Calu3 (cell line): ENCODE results near the gene NUDT22. TPM values are rescaled to one million over a fixed set of nuclear protein-coding genes. Genes with fewer than 3 reads are reported as not detected.
A peak's percentile ranks its signal among the peaks of the same experiment; 100 is the strongest.

Experiments used
- BruUV-seq: library from RNA; stranded (reverse); fragments of 400-500 nt; replicated peaks from 2 replicates; lab custom pipeline; 2021; lab: Mats Ljungman, UMichigan
- CTCF ChIA-PET: fragments of 300-600 bp; sonication (Branson Sonifier 250); formaldehyde crosslinking; loops from one replicate; lab custom pipeline; 2022; ENCODE audit warnings: antibody characterized with exemption; lab: Charles Lee
- DNase-seq: peaks from one replicate; pipeline ENCODE4 v3.0.0; 2022
- H3K27ac Mint-ChIP-seq: one replicate; pipeline ENCODE4 v1.8.0; 2022; ENCODE audit warnings: mixed read lengths; ENCODE audit not compliant: unreplicated experiment
- H3K27me3 Mint-ChIP-seq: one replicate; pipeline ENCODE4 v1.8.0; 2022; ENCODE audit warnings: mixed read lengths; ENCODE audit not compliant: unreplicated experiment
- H3K36me3 Mint-ChIP-seq: one replicate; pipeline ENCODE4 v1.8.0; 2022; ENCODE audit warnings: mild to moderate bottlenecking, moderate library complexity, mixed read lengths; ENCODE audit not compliant: insufficient read depth, unreplicated experiment
- H3K4me1 Mint-ChIP-seq: one replicate; pipeline ENCODE4 v1.8.0; 2022; ENCODE audit warnings: mild to moderate bottlenecking, low read depth, mixed read lengths; ENCODE audit not compliant: unreplicated experiment
- H3K4me3 Mint-ChIP-seq: one replicate; pipeline ENCODE4 v1.8.0; 2022; ENCODE audit warnings: mild to moderate bottlenecking, low read depth, moderate library complexity, mixed read lengths; ENCODE audit not compliant: unreplicated experiment
- H3K9me3 Mint-ChIP-seq: one replicate; pipeline ENCODE4 v1.8.0; 2022; ENCODE audit warnings: low read depth, mixed read lengths; ENCODE audit not compliant: unreplicated experiment
- intact Hi-C: fragments of 100-400 bp; cut with micrococcal nuclease; formaldehyde crosslinking; loops from one replicate; pipeline ENCODE4 v1.10.0; 2022; ENCODE audit not compliant: unreplicated experiment
- total RNA-seq: library from RNA; stranded (reverse); gene quantifications from 2 replicates; pipeline ENCODE4 v1.2.3, GENCODE V29; 2022
- TF ChIP-seq, protein P1 (sequence below): fragments of 200-600 bp; IDR thresholded peaks from one replicate; pipeline ENCODE4 v1.8.0; 2022; ENCODE audit warnings: antibody characterized with exemption; ENCODE audit not compliant: unreplicated experiment

The NUDT22 gene
- total RNA-seq, 1 experiment from 2014 or later: 58.7 TPM

GRCh38 chr11:64204080-64204440 lies 22.0 kb upstream of the NUDT22 start:
- peaks cover 85% of the 10 kb centered on the region for H3K36me3 Mint-ChIP-seq
- intact Hi-C loops: no loop called here
- TF ChIP-seq, protein P1, sequence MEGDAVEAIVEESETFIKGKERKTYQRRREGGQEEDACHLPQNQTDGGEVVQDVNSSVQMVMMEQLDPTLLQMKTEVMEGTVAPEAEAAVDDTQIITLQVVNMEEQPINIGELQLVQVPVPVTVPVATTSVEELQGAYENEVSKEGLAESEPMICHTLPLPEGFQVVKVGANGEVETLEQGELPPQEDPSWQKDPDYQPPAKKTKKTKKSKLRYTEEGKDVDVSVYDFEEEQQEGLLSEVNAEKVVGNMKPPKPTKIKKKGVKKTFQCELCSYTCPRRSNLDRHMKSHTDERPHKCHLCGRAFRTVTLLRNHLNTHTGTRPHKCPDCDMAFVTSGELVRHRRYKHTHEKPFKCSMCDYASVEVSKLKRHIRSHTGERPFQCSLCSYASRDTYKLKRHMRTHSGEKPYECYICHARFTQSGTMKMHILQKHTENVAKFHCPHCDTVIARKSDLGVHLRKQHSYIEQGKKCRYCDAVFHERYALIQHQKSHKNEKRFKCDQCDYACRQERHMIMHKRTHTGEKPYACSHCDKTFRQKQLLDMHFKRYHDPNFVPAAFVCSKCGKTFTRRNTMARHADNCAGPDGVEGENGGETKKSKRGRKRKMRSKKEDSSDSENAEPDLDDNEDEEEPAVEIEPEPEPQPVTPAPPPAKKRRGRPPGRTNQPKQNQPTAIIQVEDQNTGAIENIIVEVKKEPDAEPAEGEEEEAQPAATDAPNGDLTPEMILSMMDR: no peak
- H3K27ac Mint-ChIP-seq: peak overlapping the region; percentile 31
- no peak for DNase-seq
- CTCF ChIA-PET: interaction anchor here (0.5 to 1.9 kb wide), 13 partner anchors 13 to 151 kb away, joined by 3 to 16 read pairs (median 4); partner anchors contain the start of genes PLCB3, PRDX5, STIP1 and TRMT112
- BruUV-seq: TSS peak; percentile 95
- no peaks in the 10 kb centered on the region for H3K9me3 Mint-ChIP-seq
- peaks cover 9% of the 10 kb centered on the region for H3K4me1 Mint-ChIP-seq
- no peak overlapping the region for H3K4me3 Mint-ChIP-seq
- no peaks in the 10 kb centered on the region for H3K27me3 Mint-ChIP-seq

- Mint-ChIP-seq H3K9me3 (no peaks in the 10 kb centered on the region), H3K27ac (peak overlapping the region; percentile 31), H3K36me3 (peaks cover 85% of the 10 kb centered on the region), H3K27me3 (no peaks in the 10 kb centered on the region), H3K4me3 (no peak overlapping the region), H3K4me1 (peaks cover 9% of the 10 kb centered on the region)
- intact Hi-C loops: no loop called here
- CTCF ChIA-PET: interaction anchor here (0.7 to 1.9 kb wide), 14 partner anchors 13 to 244 kb away, joined by 3 to 16 read pairs (median 4); partner anchors contain the start of genes PLCB3, PRDX5, STIP1 and TRMT112
- peak; percentile 78 for DNase-seq
- TF ChIP-seq, protein P1: peak; percentile 12
- no TSS peak for BruUV-seq
These were observed 21.5 kb upstream of the NUDT22 start for GRCh38 chr11:64204464-64204989.

DNA sequence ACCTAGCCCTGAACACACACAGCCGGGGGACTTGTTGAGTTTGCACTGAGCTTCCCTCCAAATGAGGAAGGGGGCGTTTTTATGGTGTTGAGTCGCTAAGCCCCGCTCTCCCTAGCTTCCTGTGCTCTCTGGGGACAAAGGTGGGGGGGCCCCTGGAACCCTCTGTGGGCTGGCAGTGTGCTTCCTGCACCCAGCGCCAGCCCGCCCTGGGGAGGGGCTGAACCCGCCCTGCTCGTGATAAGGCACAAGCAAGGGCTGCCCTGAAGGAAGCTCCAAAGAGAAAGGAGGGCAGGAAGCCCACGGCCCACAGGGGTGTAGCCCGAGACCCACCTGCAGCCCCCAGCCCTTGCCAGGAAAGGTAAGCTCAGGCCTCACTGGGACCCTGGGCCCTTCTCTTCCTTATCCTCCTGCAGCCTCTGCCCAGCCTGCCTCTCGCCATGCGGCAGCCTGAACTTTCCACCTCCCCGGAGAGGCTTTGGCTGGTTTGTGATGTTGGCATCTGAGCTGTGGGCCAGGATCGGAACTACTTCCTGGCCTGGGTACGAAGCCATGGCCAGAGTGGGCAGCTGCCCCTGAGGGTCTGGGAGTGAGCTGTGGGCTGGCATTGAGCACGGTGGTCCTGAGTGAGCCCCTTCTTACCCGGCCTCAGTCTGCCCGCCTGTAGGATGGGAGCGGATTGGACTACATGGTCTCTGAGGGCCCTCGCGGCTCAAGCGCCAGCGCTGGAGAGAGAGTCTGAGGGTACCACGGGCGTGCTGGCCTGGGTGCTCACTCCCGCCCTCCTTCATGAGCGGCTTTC lies 19.4 kb upstream of the NUDT22 start, which contains the start of gene FERMT3:
Gene FERMT3, plus strand, starts transcription at position 265 of the 799 bp plus-strand sequence. CDS start 644 bp downstream, outside the sequence.
- CTCF ChIA-PET: interaction anchor here (0.5 kb wide), 1 partner anchor 923 kb away, joined by 3 read pairs; no protein-coding TSS in a partner anchor
- Mint-ChIP-seq H3K4me3 (no peak within 1 kb of the TSS), H3K9me3 (no peaks in the 10 kb centered on the region), H3K27ac (no peak within 1 kb of the TSS), H3K36me3 (peaks cover 80% of the 10 kb centered on the region), H3K4me1 (peaks cover 9% of the 10 kb centered on the region), H3K27me3 (no peaks in the 10 kb centered on the region)
- no TSS peak for BruUV-seq
- TF ChIP-seq, protein P1: no peak
- DNase-seq: no peak
- intact Hi-C loops: no loop called here

GRCh38 chr11:64207256-64208085 lies 18.6 kb upstream of the NUDT22 start:
- Mint-ChIP-seq H3K27ac (no peak overlapping the region), H3K4me1 (peaks cover 9% of the 10 kb centered on the region), H3K4me3 (no peak overlapping the region), H3K27me3 (no peaks in the 10 kb centered on the region), H3K9me3 (no peaks in the 10 kb centered on the region), H3K36me3 (peaks cover 72% of the 10 kb centered on the region)
- DNase-seq: no peak
- no TSS peak for BruUV-seq
- intact Hi-C loops: no loop called here
- TF ChIP-seq, protein P1: no peak
- CTCF ChIA-PET: interaction anchor here (0.6 kb wide), 1 partner anchor 40 kb away, joined by 6 read pairs; no protein-coding TSS in a partner anchor
